Cardiac muscle cell (in vitro differentiated cells and primary cell): Measurements from ENCODE around the gene SLC47A2. TPM values are rescaled to one million over a fixed set of nuclear protein-coding genes. Genes with fewer than 3 reads are reported as not detected.

Experiments used
- DNase-seq, 2 donors: peaks; one replicate each; pipeline versions ENCODE4 v3.0.0 to v3.0.0-alpha.2; 2010 to 2017; ENCODE audit warnings: low read depth in 1 of 2, low spot score in 1 of 2
- H3K27ac ChIP-seq: fragments of 200-600 bp; sonication (generic); 2 replicates; pipeline ENCODE4 v1.5.1; 2016
- H3K27me3 ChIP-seq: fragments of 200-600 bp; sonication (generic); 2 replicates; pipeline ENCODE4 v1.6.0; 2016; ENCODE audit warnings: control low read depth
- H3K36me3 ChIP-seq: fragments of 200-600 bp; sonication (generic); 2 replicates; pipeline ENCODE4 v1.5.1; 2016; ENCODE audit warnings: control low read depth
- H3K4me1 ChIP-seq: fragments of 200-600 bp; sonication (generic); 2 replicates; pipeline ENCODE4 v1.8.1; 2017; ENCODE audit warnings: low read depth, mild to moderate bottlenecking, mixed run types
- H3K4me3 ChIP-seq: fragments of 200-600 bp; sonication (generic); 2 replicates; pipeline ENCODE4 v1.5.1; 2016; ENCODE audit warnings: mild to moderate bottlenecking
- H3K9me3 ChIP-seq: fragments of 200-600 bp; sonication (generic); 2 replicates; pipeline ENCODE4 v1.5.1; 2017; ENCODE audit warnings: low read depth, mild to moderate bottlenecking, control low read depth
- CTCF ChIP-seq: IDR thresholded peaks from 2 replicates; pipeline ENCODE4 v1.5.1; 2012; ENCODE audit warnings: low read depth, mild to moderate bottlenecking, low read length
- polyA plus RNA-seq: library from polyadenylated mRNA; unstranded; fragments of >200 nt; fragmentation: Nextera tagmentation; extraction: Ambion mirVana; gene quantifications from 2 replicates; pipeline ENCODE4 v1.2.1, GENCODE V29; 2016
- total RNA-seq: library from RNA; depleted of rRNA; stranded (reverse); fragments of >200 nt; gene quantifications from 2 replicates; pipeline ENCODE4 v1.2.3, GENCODE V29; 2016

The SLC47A2 gene
- total and polyA plus RNA-seq, 2 experiments from 2014 or later, result 0.27 to 0.37 TPM

GRCh38 chr17:19630035-19630434, 86.3 kb downstream of the SLC47A2 start:
- no peaks in the 10 kb centered on the region for H3K36me3 ChIP-seq
- no peak overlapping the region for H3K4me3 ChIP-seq
- no peak overlapping the region for H3K27ac ChIP-seq
- TF ChIP-seq CTCF, result no peak
- H3K27me3 ChIP-seq, result no peaks in the 10 kb centered on the region
- no peaks in the 10 kb centered on the region for H3K9me3 ChIP-seq
- peaks cover 2% of the 10 kb centered on the region for H3K4me1 ChIP-seq
- no peak for DNase-seq

- no peak overlapping the region for H3K4me3 ChIP-seq
- no peaks in the 10 kb centered on the region for H3K27me3 ChIP-seq
- no peaks in the 10 kb centered on the region for H3K36me3 ChIP-seq
- no peak for DNase-seq
- H3K27ac ChIP-seq, result no peak overlapping the region
- H3K4me1 ChIP-seq, result peaks cover 4% of the 10 kb centered on the region
- no peaks in the 10 kb centered on the region for H3K9me3 ChIP-seq
- no peak for TF ChIP-seq CTCF
Observed at GRCh38 chr17:19629449-19629848, 86.9 kb downstream of the SLC47A2 start.

Other genes with a start within 250 kb of the SLC47A2 start
- 16.0 and 48.6 TPM in 2 replicates for gene SLC47A1, start 182.7 kb downstream of the SLC47A2 start, total RNA-seq
- 15.5 and 19.7 TPM in 2 replicates for gene SLC47A1, start 182.7 kb downstream of the SLC47A2 start, polyA plus RNA-seq
- gene ALDH3A2, start 67.8 kb downstream of the SLC47A2 start, total RNA-seq, result 123 and 189 TPM in 2 replicates
- gene ALDH3A2, start 67.8 kb downstream of the SLC47A2 start, polyA plus RNA-seq, result 75.2 and 86.0 TPM in 2 replicates
- 1.0 TPM in 1 of 2 replicates, not detected in the other for gene ALDH3A1, start 31.7 kb upstream of the SLC47A2 start, total RNA-seq
- gene ALDH3A1, start 31.7 kb upstream of the SLC47A2 start, polyA plus RNA-seq, result not detected in 2 replicates
- 17.2 and 24.5 TPM in 2 replicates for gene ULK2, start 151.4 kb upstream of the SLC47A2 start, total RNA-seq
- 13.3 and 20.3 TPM in 2 replicates for gene ULK2, start 151.4 kb upstream of the SLC47A2 start, polyA plus RNA-seq